GM12878 (cell line): Measurements from ENCODE around the gene RHCG. TPM values are rescaled to one million over a fixed set of nuclear protein-coding genes. Genes with fewer than 3 reads are reported as not detected.

Source experiments
- ATAC-seq: fragments of 200-7000 bp; cut with Tn5 transposase; 3 replicates; pipeline ENCODE4 v1.9.1; 2020; ENCODE audit warnings: mild to moderate bottlenecking, moderate library complexity
- BruUV-seq: library from RNA; stranded (reverse); fragments of 400-500 nt; replicated peaks from 2 replicates; lab custom pipeline; 2021; lab: Mats Ljungman, UMichigan
- CTCF ChIA-PET: fragments of 300-600 bp; sonication (Branson Sonifier 250); formaldehyde crosslinking; extraction: SDS; loops from one replicate; lab custom pipeline; 2021; ENCODE audit warnings: inconsistent platforms; lab: Yijun Ruan, JAX
- POLR2A ChIA-PET: fragments of 350-600 bp; formaldehyde crosslinking; extraction: SDS; loops from one replicate; lab custom pipeline; 2021; ENCODE audit warnings: inconsistent platforms; lab: Charles Lee
- RAD21 ChIA-PET: fragments of 300-600 bp; sonication (Branson Sonifier 250); formaldehyde crosslinking; loops from one replicate; lab custom pipeline; 2023; ENCODE audit warnings: antibody characterized with exemption; ENCODE audit not compliant: unreplicated experiment; lab: Charles Lee
- SMC1A ChIA-PET: fragments of 300-600 bp; sonication (Branson Sonifier 250); formaldehyde crosslinking; loops from one replicate; lab custom pipeline; 2023; ENCODE audit not compliant: unreplicated experiment, uncharacterized antibody; lab: Charles Lee
- DNase-seq: peaks from one replicate; pipeline ENCODE4 v3.0.0-alpha.2; 2011; ENCODE audit warnings: low read depth, low spot score
- FAIRE-seq: peaks from 3 replicates; lab custom pipeline; 2011; peaks lifted over from hg19 to GRCh38; lab: Jason Lieb, UNC
- H2AFZ ChIP-seq: 2 replicates; pipeline ENCODE4 v1.6.0; 2011; ENCODE audit warnings: low read depth, low read length, control low read depth; ENCODE audit not compliant: control insufficient read depth
- H3K27ac ChIP-seq: 2 replicates; pipeline ENCODE4 v1.5.1; 2011; ENCODE audit warnings: control low read depth; ENCODE audit not compliant: control insufficient read depth, insufficient read depth
- H3K27me3 ChIP-seq, 2 experiments: replicated peaks in 1 of 2; 2 replicates each; pipeline versions ENCODE4 v1.6.0 to v1.6.1; 2011; ENCODE audit warnings: low read length in 1 of 2; ENCODE audit not compliant: control insufficient read depth in 2 of 2, insufficient read depth in 2 of 2
- H3K36me3 ChIP-seq, 2 experiments: 2 replicates each; pipeline ENCODE4 v1.5.1; 2011; ENCODE audit warnings: low read length in 1 of 2; ENCODE audit not compliant: control insufficient read depth in 2 of 2, insufficient read depth in 2 of 2
- H3K4me1 ChIP-seq: 2 replicates; pipeline ENCODE4 v1.6.1; 2011; ENCODE audit warnings: mild to moderate bottlenecking, low read length, moderate library complexity, mixed read lengths; ENCODE audit not compliant: control insufficient read depth, insufficient read depth
- H3K4me2 ChIP-seq: 2 replicates; pipeline ENCODE4 v1.6.0; 2011; ENCODE audit warnings: control low read depth; ENCODE audit not compliant: control insufficient read depth, insufficient read depth
- H3K4me3 ChIP-seq: fragments of 200-600 bp; sonication (generic); 2 replicates; pipeline ENCODE4 v1.5.1; 2016
- H3K79me2 ChIP-seq: 2 replicates; pipeline ENCODE4 v1.6.0; 2011; ENCODE audit warnings: low read length; ENCODE audit not compliant: control insufficient read depth, insufficient read depth
- H3K9ac ChIP-seq: 2 replicates; pipeline ENCODE4 v1.8.0; 2011; ENCODE audit warnings: low read length, control low read depth, mixed read lengths; ENCODE audit not compliant: control insufficient read depth, insufficient read depth
- H3K9me3 ChIP-seq: replicated peaks from 3 replicates; pipeline ENCODE4 v1.5.1; 2011; ENCODE audit warnings: mild to moderate bottlenecking, low read length; ENCODE audit not compliant: control insufficient read depth, insufficient read depth
- H4K20me1 ChIP-seq: 2 replicates; pipeline ENCODE4 v1.6.0; 2011; ENCODE audit not compliant: control insufficient read depth, insufficient read depth
- FOXM1 ChIP-seq: IDR thresholded peaks from 2 replicates; pipeline ENCODE4 v1.6.1; 2012; ENCODE audit warnings: low read depth, mild to moderate bottlenecking, inconsistent platforms, low read length, moderate library complexity
- IRF4 ChIP-seq: IDR thresholded peaks from 2 replicates; pipeline ENCODE4 v1.6.1; 2011; ENCODE audit warnings: low read depth, low read length
- MEF2A ChIP-seq: IDR thresholded peaks from 2 replicates; pipeline ENCODE4 v1.6.1; 2011; ENCODE audit warnings: low read depth, mild to moderate bottlenecking, low read length, moderate library complexity; ENCODE audit not compliant: insufficient read depth
- MEF2B ChIP-seq: fragments of 450-650 bp; IDR thresholded peaks from 2 replicates; pipeline ENCODE4 v1.6.1; 2018; ENCODE audit warnings: mild to moderate bottlenecking, moderate library complexity; ENCODE audit not compliant: partially characterized antibody, poor library complexity, severe bottlenecking
- NFYA ChIP-seq: IDR thresholded peaks from 2 replicates; pipeline ENCODE4 v1.6.1; 2011; ENCODE audit warnings: low read depth, mild to moderate bottlenecking, low read length, improper control_type of control experiment, borderline replicate concordance
- POLR2A ChIP-seq: IDR thresholded peaks from 2 replicates; pipeline ENCODE4 v1.6.1; 2011; ENCODE audit warnings: low read depth, mild to moderate bottlenecking, low read length
- RB1 ChIP-seq: fragments of 450-650 bp; formaldehyde crosslinking; IDR thresholded peaks from 2 replicates; pipeline ENCODE4 v1.6.1; 2017; ENCODE audit warnings: mild to moderate bottlenecking, borderline replicate concordance
- SIN3A ChIP-seq: IDR thresholded peaks from 2 replicates; pipeline ENCODE4 v1.6.1; 2012; ENCODE audit warnings: low read depth, low read length, improper control_type of control experiment
- TBL1XR1 ChIP-seq: IDR thresholded peaks from 2 replicates; pipeline ENCODE4 v1.6.1; 2012; ENCODE audit warnings: low read depth, low read length, improper control_type of control experiment
- TCF3 ChIP-seq: IDR thresholded peaks from 2 replicates; pipeline ENCODE4 v1.6.1; 2012; ENCODE audit warnings: low read depth, mild to moderate bottlenecking, low read length, borderline replicate concordance; ENCODE audit not compliant: insufficient read depth
- WGBS: methylation state at CpG from one replicate; pipeline ENCODE4 v1.1.6; 2016; ENCODE audit warnings: low lambda C conversion rate; ENCODE audit not compliant: insufficient replicate concordance, insufficient coverage; ENCODE audit errors: missing lambda C conversion rate; 5-methylcytosine and 5-hydroxymethylcytosine counted together
- in situ Hi-C: fragments of 300-500 bp; cut with MboI; formaldehyde crosslinking; loops from 9 replicates; pipeline ENCODE4 v1.14.3; 2018; ENCODE audit warnings: mixed read lengths
- intact Hi-C: fragments of 100-400 bp; cut with micrococcal nuclease; formaldehyde crosslinking; loops from one replicate; pipeline ENCODE4 v1.14.2; 2022; ENCODE audit not compliant: unreplicated experiment
- polyA plus RNA-seq, 11 experiments: library from polyadenylated mRNA; depleted of rRNA in 4 of 11; unstranded in 6 of 11; stranded (reverse) in 5 of 11; fragments of >200 nt; fragmentation: Nextera tagmentation in 4 of 11; fragmentation: Illumina TruSeq in 1 of 11; extraction: Ambion mirVana in 4 of 11; extraction: Trizol in 1 of 11; gene quantifications; 1 replicate in 1 of 11; 2 replicates in 10 of 11; pipeline versions ENCODE4 v1.2.1 to v1.2.3, GENCODE V29; 2011 to 2016; ENCODE audit warnings: inconsistent platforms in 2 of 11, missing spikeins in 2 of 11, low read depth in 1 of 11
- total RNA-seq, 4 experiments: library from RNA; depleted of rRNA in 3 of 4; stranded (reverse); fragments of >200 nt in 3 of 4; fragmentation: Illumina TruSeq in 1 of 4; extraction: Trizol in 1 of 4; gene quantifications; 2 replicates each; pipeline versions ENCODE4 v1.2.1 to v1.2.3, GENCODE V29; 2013 to 2021
- TF ChIP-seq, protein P1 (sequence below): IDR thresholded peaks from 2 replicates; pipeline ENCODE4 v1.6.1; 2011; ENCODE audit warnings: borderline replicate concordance, low read depth, mild to moderate bottlenecking, moderate library complexity, mixed read lengths, low read length; ENCODE audit not compliant: insufficient read depth; ENCODE audit errors: extremely low read length

Gene RHCG
- total and polyA plus RNA-seq, 10 of the 15 experiments (the other 5 are each of a cell fraction or from before 2014, with no cell fraction given), result 0.05 to 0.11 TPM; not detected in 8

DNA sequence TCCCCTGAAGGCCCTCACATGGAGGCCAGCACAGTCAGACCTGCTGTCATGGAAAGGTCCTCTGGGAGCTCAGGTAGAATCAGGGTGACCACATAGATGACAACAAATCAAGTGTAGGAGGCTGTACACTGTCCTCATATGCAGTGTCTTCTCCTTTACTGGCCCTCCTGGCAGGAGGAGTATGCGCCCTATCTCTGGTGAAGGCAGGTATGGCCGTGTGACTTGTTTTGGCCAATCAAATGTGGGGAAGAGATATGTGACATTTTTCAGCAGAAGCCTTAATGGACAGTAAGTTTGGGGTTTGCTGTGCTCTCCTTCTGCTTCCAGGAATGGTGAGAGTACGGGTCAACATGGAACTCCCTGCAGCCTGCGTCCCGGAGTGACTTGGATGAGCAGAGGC, 69.9 kb downstream of the RHCG start:
- no peak overlapping the region for H3K4me2 ChIP-seq
- no peak overlapping the region for H3K27ac ChIP-seq
- SMC1A ChIA-PET, result no interaction called here
- no peak for FAIRE-seq
- no peaks in the 10 kb centered on the region for H3K27me3 ChIP-seq
- RAD21 ChIA-PET, result no interaction called here
- no peak for DNase-seq
- H3K9ac ChIP-seq, result no peak overlapping the region
- no peaks in the 10 kb centered on the region for H3K36me3 ChIP-seq
- peaks cover 2% of the 10 kb centered on the region; the same call in 1 of the 2 replicates for H3K4me1 ChIP-seq
- ATAC-seq, result no peak
- no peaks in the 10 kb centered on the region for H3K9me3 ChIP-seq
- no peak overlapping the region for H3K4me3 ChIP-seq
- POLR2A ChIA-PET, result no interaction called here
- no peak overlapping the region for H2AFZ ChIP-seq
- intact Hi-C loops (no loop called here), in situ Hi-C loops (no loop called here)
- no peaks in the 10 kb centered on the region for H3K79me2 ChIP-seq
- CTCF ChIA-PET, result interaction anchor here (1.0 to 6.5 kb wide), 3 partner anchors 9 to 220 kb away, joined by 3 to 94 read pairs (median 73); no protein-coding TSS in a partner anchor
- no TSS peak for BruUV-seq
- no peak for TF ChIP-seq RB1
- TF ChIP-seq, protein P1, sequence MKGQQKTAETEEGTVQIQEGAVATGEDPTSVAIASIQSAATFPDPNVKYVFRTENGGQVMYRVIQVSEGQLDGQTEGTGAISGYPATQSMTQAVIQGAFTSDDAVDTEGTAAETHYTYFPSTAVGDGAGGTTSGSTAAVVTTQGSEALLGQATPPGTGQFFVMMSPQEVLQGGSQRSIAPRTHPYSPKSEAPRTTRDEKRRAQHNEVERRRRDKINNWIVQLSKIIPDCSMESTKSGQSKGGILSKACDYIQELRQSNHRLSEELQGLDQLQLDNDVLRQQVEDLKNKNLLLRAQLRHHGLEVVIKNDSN, result peak; percentile 44
- TF ChIP-seq, all 136 proteins: peak for 1
- 64% methylated on average over 5 of the region's 5 CpGs for WGBS
- no peaks in the 10 kb centered on the region for H4K20me1 ChIP-seq

DNA sequence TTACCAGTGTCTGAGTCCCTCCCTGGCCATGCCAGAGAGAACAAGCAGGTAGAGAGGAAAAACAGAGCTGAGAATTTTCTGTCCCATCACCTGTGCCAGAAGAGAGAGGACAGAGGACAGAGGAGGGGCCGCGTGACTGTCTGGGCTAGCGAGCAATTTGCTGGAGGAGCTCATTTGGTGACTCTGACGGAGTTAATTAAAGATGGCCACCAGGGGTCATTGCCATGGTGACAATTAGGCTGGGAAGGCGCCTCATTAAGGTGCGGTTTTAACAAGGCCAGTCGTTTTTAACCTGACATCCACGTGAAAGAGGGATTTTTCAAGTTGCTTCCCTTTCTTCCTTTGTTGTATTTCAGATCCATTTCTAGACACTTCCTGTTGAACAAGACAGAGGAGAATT, 72.4 kb downstream of the RHCG start:
- no TSS peak for BruUV-seq
- in situ Hi-C loops, result no loop called here
- no peak for FAIRE-seq

More for the DNA sequence above, 72.4 kb downstream of the RHCG start:
- no peaks in the 10 kb centered on the region for H3K79me2 ChIP-seq
- H4K20me1 ChIP-seq, result no peaks in the 10 kb centered on the region
- CTCF ChIA-PET, result interaction anchor here (1.0 to 2.9 kb wide), 6 partner anchors 9 to 188 kb away, joined by 3 to 30 read pairs (median 4); no protein-coding TSS in a partner anchor
- no peak overlapping the region for H3K9ac ChIP-seq
- SMC1A ChIA-PET, result interaction anchor here (1.1 to 1.3 kb wide), 2 partner anchors 66 to 96 kb away, joined by 3 read pairs; no protein-coding TSS in a partner anchor
- H3K9me3 ChIP-seq, result no peaks in the 10 kb centered on the region
- H3K27me3 ChIP-seq, result peaks cover 0 to 2% of the 10 kb centered on the region in 2 experiments; a peak in 1 of 4 replicates
- no peak overlapping the region for H3K27ac ChIP-seq
- H3K4me2 ChIP-seq, result no peak overlapping the region
- H3K4me3 ChIP-seq, result no peak overlapping the region
- H3K4me1 ChIP-seq, result no peaks in the 10 kb centered on the region
- POLR2A ChIA-PET, result no interaction called here
- H3K36me3 ChIP-seq, result no peaks in the 10 kb centered on the region
- intact Hi-C loops, result no loop called here
- no peak for ATAC-seq
- no peak overlapping the region for H2AFZ ChIP-seq
- RAD21 ChIA-PET, result no interaction called here
- DNase-seq, result no peak
- 55% methylated on average over 8 of the region's 8 CpGs for WGBS
- no peak for TF ChIP-seq MEF2B
- no peak for TF ChIP-seq SIN3A
- no peak for TF ChIP-seq NFYA
- no peak for TF ChIP-seq IRF4
- TF ChIP-seq TCF3, result no peak
- TF ChIP-seq MEF2A, result no peak
- no peak for TF ChIP-seq TBL1XR1
- TF ChIP-seq FOXM1, result no peak
- no peak for TF ChIP-seq POLR2A
